ENCODE data around the gene PSMC1.

Gene PSMC1

DNA sequence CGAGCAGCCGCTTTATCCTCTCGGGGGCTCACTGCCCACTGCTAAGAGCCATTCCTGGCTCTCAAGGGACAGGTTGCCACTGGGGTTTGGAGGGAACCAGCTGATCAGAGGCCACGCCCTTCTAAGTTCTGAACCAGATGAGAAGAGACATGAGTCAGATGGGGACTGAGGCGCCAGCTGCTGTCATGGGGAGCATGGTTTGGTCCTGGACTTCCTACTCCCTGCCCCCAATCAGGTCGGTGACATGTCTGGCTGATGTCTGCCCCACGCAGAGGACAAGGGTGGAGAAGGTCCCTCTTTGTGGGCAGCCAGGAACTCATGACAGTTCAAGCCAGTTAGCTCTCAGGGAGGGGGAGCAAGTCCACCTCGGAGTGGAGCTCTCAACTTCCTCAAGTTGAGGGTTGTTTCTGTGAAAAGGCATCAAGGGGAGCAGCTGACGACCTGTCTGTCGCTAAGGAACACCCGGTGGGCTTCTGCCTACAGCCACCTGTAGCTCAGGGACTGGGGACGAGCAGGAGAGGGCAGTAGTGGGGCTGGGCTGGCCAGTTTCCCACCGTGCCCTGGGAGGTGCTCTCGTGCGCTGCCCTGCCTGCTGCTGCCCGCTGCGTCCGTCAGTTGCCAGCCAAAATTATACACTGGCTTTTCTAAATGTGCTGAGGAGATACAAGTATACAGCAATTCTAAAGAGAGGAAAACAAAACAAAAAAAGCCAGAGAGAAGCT, 20.5 kb downstream of the PSMC1 start:
- peaks cover 65% of the 10 kb centered on the region for H3K36me3 ChIP-seq (ENCODE audit: control insufficient read depth, insufficient read depth, low read length)
- no peak overlapping the region for H3K4me3 ChIP-seq (ENCODE audit: extremely low read depth, insufficient read depth, low read length, poor library complexity, severe bottlenecking)
- H3K27ac ChIP-seq (ENCODE audit: low read depth, low read length, severe bottlenecking): no peak overlapping the region
- H3K4me1 ChIP-seq (ENCODE audit: control insufficient read depth, insufficient read depth, low read length, poor library complexity, severe bottlenecking): peaks cover 22% of the 10 kb centered on the region
- 83 to 86% methylated on average over 10 to 13 of the region's 18 CpGs for WGBS, 2 experiments (ENCODE audit: insufficient coverage in 2 of 2)
- no peaks in the 10 kb centered on the region for H3K9me3 ChIP-seq (ENCODE audit: control insufficient read depth, low read length)

GRCh38 chr14:90277581-90278198, 21.3 kb downstream of the PSMC1 start:
- 84 to 92% methylated on average over 16 to 20 of the region's 24 CpGs for WGBS, 2 experiments (ENCODE audit: insufficient coverage in 2 of 2)
- no peak overlapping the region for H3K27ac ChIP-seq (ENCODE audit: low read depth, low read length, severe bottlenecking)
- H3K9me3 ChIP-seq (ENCODE audit: control insufficient read depth, low read length): no peaks in the 10 kb centered on the region
- H3K4me3 ChIP-seq (ENCODE audit: extremely low read depth, insufficient read depth, low read length, poor library complexity, severe bottlenecking): no peak overlapping the region
- H3K4me1 ChIP-seq (ENCODE audit: control insufficient read depth, insufficient read depth, low read length, poor library complexity, severe bottlenecking): peaks cover 26% of the 10 kb centered on the region
- H3K36me3 ChIP-seq (ENCODE audit: control insufficient read depth, insufficient read depth, low read length): peaks cover 58% of the 10 kb centered on the region

DNA sequence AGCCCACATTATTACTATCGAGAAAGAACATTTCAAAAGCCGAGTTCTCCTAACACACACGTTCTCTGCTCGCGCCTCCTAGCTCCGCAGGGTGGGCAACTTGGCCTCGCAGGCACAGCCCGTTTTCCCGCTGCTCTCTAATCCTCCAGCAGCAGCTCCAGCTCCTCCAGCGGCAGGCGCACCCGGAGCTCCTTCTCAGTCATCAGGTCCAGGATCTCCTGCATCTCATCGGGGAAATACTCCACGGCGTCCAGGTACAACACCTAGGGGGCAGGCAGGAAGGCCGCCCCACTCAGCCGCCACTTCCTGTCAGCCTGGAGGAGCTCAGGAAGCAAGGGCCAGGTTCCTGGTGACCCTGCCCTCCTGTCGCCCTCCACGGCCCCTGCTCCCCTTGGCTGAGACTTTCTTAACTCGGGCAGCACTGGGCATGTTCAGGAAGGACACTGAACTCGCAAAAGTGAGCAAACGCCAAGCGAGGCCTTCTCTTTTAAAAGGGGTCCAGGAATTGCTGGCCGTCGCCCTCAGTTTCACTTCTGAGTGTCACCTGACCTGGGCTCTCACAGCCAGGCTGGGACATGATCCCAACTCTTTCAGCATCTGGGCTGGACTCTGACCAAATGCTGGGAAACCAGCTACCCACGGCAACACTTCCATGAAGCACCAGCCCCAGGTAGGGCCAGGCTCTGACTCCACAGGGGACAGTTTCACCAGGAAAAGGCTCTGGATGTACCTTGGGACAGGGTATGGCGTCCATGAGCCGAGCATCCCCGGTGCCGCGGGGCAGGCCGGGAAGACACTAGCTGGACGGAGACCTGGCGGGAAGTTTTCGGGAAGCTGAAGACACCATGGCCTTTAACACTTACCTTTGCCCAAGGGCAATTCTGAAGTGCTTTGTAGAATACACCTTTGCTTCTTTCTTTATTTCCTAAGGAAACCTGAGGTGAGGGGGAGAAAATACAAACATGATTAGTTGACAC, 22.1 kb downstream of the PSMC1 start:
- peaks cover 50% of the 10 kb centered on the region for H3K36me3 ChIP-seq (ENCODE audit: control insufficient read depth, insufficient read depth, low read length)
- WGBS, 2 experiments (ENCODE audit: insufficient coverage in 2 of 2): 92 to 95% methylated on average over 35 of the region's 35 CpGs
- H3K4me1 ChIP-seq (ENCODE audit: control insufficient read depth, insufficient read depth, low read length, poor library complexity, severe bottlenecking): peaks cover 26% of the 10 kb centered on the region
- no peak overlapping the region for H3K4me3 ChIP-seq (ENCODE audit: extremely low read depth, insufficient read depth, low read length, poor library complexity, severe bottlenecking)
- H3K9me3 ChIP-seq (ENCODE audit: control insufficient read depth, low read length): no peaks in the 10 kb centered on the region
- no peak overlapping the region for H3K27ac ChIP-seq (ENCODE audit: low read depth, low read length, severe bottlenecking)

DNA sequence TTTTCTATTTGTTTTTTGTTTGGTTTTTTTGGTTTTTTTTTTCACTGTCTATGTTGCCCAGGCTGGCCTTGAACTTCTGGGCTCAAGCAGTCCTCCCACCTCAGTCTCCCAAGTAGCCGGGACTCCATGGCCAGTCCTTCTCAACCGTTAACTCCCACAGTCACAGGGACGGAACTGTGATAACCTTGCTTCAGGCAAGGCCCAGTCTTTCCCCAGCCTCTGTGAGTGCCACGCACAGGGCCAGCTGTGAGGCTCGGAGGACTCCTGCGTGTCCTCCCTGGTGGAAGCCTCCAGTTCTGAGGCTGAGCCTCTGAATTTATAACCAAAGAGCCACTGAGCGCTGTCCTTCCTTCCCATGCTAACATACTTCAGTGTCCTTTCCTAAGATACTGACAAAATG, 23.7 kb downstream of the PSMC1 start:
- WGBS, 2 experiments (ENCODE audit: insufficient coverage in 2 of 2): 94 to 97% methylated on average over 7 of the region's 7 CpGs
- H3K4me3 ChIP-seq (ENCODE audit: extremely low read depth, insufficient read depth, low read length, poor library complexity, severe bottlenecking): no peak overlapping the region
- H3K36me3 ChIP-seq (ENCODE audit: control insufficient read depth, insufficient read depth, low read length): peaks cover 36% of the 10 kb centered on the region
- peaks cover 21% of the 10 kb centered on the region for H3K4me1 ChIP-seq (ENCODE audit: control insufficient read depth, insufficient read depth, low read length, poor library complexity, severe bottlenecking)
- H3K27ac ChIP-seq (ENCODE audit: low read depth, low read length, severe bottlenecking): no peak overlapping the region
- H3K9me3 ChIP-seq (ENCODE audit: control insufficient read depth, low read length): no peaks in the 10 kb centered on the region

GRCh38 chr14:90281261-90281660, 24.9 kb downstream of the PSMC1 start:
- 89 to 94% methylated on average over 7 to 8 of the region's 8 CpGs for WGBS, 2 experiments (ENCODE audit: insufficient coverage in 2 of 2)
- Histone ChIP-seq H3K27ac (ENCODE audit: low read depth, low read length, severe bottlenecking) (no peak overlapping the region), H3K36me3 (ENCODE audit: control insufficient read depth, insufficient read depth, low read length) (peaks cover 36% of the 10 kb centered on the region), H3K4me3 (ENCODE audit: extremely low read depth, insufficient read depth, low read length, poor library complexity, severe bottlenecking) (no peak overlapping the region), H3K9me3 (ENCODE audit: control insufficient read depth, low read length) (no peaks in the 10 kb centered on the region), H3K4me1 (ENCODE audit: control insufficient read depth, insufficient read depth, low read length, poor library complexity, severe bottlenecking) (peaks cover 16% of the 10 kb centered on the region)

DNA sequence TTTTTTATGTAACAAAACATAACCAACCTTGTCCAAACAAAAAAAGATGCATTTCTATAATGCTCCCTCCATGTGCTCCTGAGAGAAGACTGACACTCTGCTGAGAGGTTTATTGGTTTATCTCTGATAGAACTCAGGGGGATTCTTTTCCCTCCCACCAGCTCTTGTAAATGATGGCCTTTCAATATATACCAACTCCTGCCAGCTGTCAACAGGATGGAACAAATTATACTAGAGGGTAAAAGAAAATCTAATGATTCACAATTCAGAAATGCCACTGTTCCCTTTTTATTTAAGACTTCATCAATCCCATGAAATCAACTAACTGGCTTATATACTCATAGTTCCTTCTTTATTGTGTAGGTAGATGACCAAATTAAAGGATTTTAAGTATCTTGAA, 25.4 kb downstream of the PSMC1 start:
- Histone ChIP-seq H3K27ac (ENCODE audit: low read depth, low read length, severe bottlenecking) (no peak overlapping the region), H3K9me3 (ENCODE audit: control insufficient read depth, low read length) (no peaks in the 10 kb centered on the region), H3K4me3 (ENCODE audit: extremely low read depth, insufficient read depth, low read length, poor library complexity, severe bottlenecking) (no peak overlapping the region), H3K4me1 (ENCODE audit: control insufficient read depth, insufficient read depth, low read length, poor library complexity, severe bottlenecking) (peaks cover 12% of the 10 kb centered on the region), H3K36me3 (ENCODE audit: control insufficient read depth, insufficient read depth, low read length) (peaks cover 41% of the 10 kb centered on the region)

- Histone ChIP-seq H3K4me1 (ENCODE audit: control insufficient read depth, insufficient read depth, low read length, poor library complexity, severe bottlenecking) (no peaks in the 10 kb centered on the region), H3K9me3 (ENCODE audit: control insufficient read depth, low read length) (no peaks in the 10 kb centered on the region), H3K27ac (ENCODE audit: low read depth, low read length, severe bottlenecking) (no peak overlapping the region), H3K36me3 (ENCODE audit: control insufficient read depth, insufficient read depth, low read length) (peaks cover 54% of the 10 kb centered on the region), H3K4me3 (ENCODE audit: extremely low read depth, insufficient read depth, low read length, poor library complexity, severe bottlenecking) (no peak overlapping the region)
- 97 to 99% methylated on average over 10 to 14 of the region's 14 CpGs for WGBS, 2 experiments (ENCODE audit: insufficient coverage in 2 of 2)
Measured at GRCh38 chr14:90287791-90288190, 31.4 kb downstream of the PSMC1 start.

GRCh38 chr14:90288651-90289355, 32.5 kb downstream of the PSMC1 start:
- Histone ChIP-seq H3K36me3 (ENCODE audit: control insufficient read depth, insufficient read depth, low read length) (peaks cover 59% of the 10 kb centered on the region), H3K4me1 (ENCODE audit: control insufficient read depth, insufficient read depth, low read length, poor library complexity, severe bottlenecking) (no peaks in the 10 kb centered on the region), H3K9me3 (ENCODE audit: control insufficient read depth, low read length) (no peaks in the 10 kb centered on the region), H3K4me3 (ENCODE audit: extremely low read depth, insufficient read depth, low read length, poor library complexity, severe bottlenecking) (no peak overlapping the region), H3K27ac (ENCODE audit: low read depth, low read length, severe bottlenecking) (no peak overlapping the region)
- WGBS, 2 experiments (ENCODE audit: insufficient coverage in 2 of 2): 91 to 93% methylated on average over 9 to 12 of the region's 12 CpGs

DNA sequence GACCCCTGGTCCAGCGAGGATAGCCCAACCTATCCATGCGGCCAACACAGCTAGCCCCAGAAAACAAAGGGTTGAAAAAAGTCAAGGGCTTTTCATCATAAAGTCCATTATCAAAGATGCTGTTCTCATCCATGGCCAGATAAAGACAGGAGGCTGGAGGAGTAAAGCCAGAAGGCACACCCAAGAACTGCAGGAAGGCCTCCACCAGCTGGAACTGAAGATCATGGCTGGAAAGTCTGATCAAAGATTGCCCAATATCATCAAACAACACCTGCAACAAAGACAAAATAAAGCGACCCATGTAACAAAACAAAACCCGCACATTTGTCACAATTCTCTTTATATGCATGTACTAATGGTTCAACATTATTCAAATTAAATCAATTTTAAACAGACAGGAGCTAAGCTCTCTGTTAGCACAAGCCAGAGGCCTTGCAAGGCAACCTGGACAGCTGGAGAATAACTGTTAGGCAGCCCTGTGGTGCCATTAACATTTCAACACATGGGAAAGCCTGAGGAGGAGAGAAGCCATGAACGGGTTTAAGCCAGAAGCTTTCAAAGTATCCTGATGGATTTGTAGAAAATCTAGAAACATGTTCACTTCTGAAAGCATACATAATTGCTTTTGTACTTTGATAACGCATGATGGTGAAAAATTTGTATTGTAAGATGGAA, 34.1 kb downstream of the PSMC1 start:
- WGBS, 2 experiments (ENCODE audit: insufficient coverage in 2 of 2): 79 to 82% methylated on average over 3 to 4 of the region's 6 CpGs
- H3K4me1 ChIP-seq (ENCODE audit: control insufficient read depth, insufficient read depth, low read length, poor library complexity, severe bottlenecking): no peaks in the 10 kb centered on the region
- H3K27ac ChIP-seq (ENCODE audit: low read depth, low read length, severe bottlenecking): no peak overlapping the region
- no peak overlapping the region for H3K4me3 ChIP-seq (ENCODE audit: extremely low read depth, insufficient read depth, low read length, poor library complexity, severe bottlenecking)
- peaks cover 65% of the 10 kb centered on the region for H3K36me3 ChIP-seq (ENCODE audit: control insufficient read depth, insufficient read depth, low read length)
- H3K9me3 ChIP-seq (ENCODE audit: control insufficient read depth, low read length): no peaks in the 10 kb centered on the region

DNA sequence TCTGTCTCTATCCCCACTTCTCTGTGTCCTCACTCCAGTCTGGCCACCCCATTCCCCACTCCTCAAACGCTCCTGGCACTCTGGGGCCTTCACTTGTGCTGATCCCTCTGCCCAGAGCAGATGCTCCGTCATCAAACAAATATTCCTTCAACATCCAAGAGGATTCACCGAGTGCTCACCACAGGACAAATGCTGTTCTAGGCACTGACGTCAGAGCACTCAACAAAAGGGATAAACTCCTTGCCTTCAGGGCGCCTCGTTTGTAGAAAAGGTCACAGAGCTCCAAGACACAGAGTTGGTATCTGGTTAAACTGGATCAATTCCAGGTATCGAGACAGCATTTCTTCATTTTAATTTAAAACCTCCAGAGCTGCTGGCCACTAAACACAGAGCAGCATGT, 35.3 kb downstream of the PSMC1 start:
- WGBS, 2 experiments (ENCODE audit: insufficient coverage in 2 of 2): 78 to 90% methylated on average over 5 to 6 of the region's 7 CpGs
- peaks cover 53% of the 10 kb centered on the region for H3K36me3 ChIP-seq (ENCODE audit: control insufficient read depth, insufficient read depth, low read length)
- H3K4me1 ChIP-seq (ENCODE audit: control insufficient read depth, insufficient read depth, low read length, poor library complexity, severe bottlenecking): no peaks in the 10 kb centered on the region

More for the DNA sequence above, 35.3 kb downstream of the PSMC1 start:
- Histone ChIP-seq H3K27ac (ENCODE audit: low read depth, low read length, severe bottlenecking) (no peak overlapping the region), H3K4me3 (ENCODE audit: extremely low read depth, insufficient read depth, low read length, poor library complexity, severe bottlenecking) (no peak overlapping the region), H3K9me3 (ENCODE audit: control insufficient read depth, low read length) (no peaks in the 10 kb centered on the region)
